ENCODE data around the gene DDX10.
A peak's percentile ranks its signal among the peaks of the same experiment; 100 is the strongest.

GRCh38 chr11:108654994-108655631 lies 9.8 kb upstream of the DDX10 start:
- TF ChIP-seq EZH2 (IDR thresholded peaks at IDR 0.05; ENCODE audit: borderline replicate concordance, low read depth, low read length, severe bottlenecking) (no peak), CTCF (IDR thresholded peaks at IDR 0.05; ENCODE audit: borderline replicate concordance, extremely low read depth, low read length, poor library complexity, severe bottlenecking) (peak; percentile 66)
